Astrocyte (in vitro differentiated cells and primary cell): ENCODE results near the gene SNX30.

Experiments used
- CTCF ChIP-seq: IDR thresholded peaks from 2 replicates; pipeline ENCODE4 v1.5.1; 2011; ENCODE audit warnings: low read depth, mild to moderate bottlenecking, inconsistent platforms, low read length, moderate library complexity; ENCODE audit not compliant: insufficient read depth
- EZH2 ChIP-seq: IDR thresholded peaks from 2 replicates; pipeline ENCODE4 v1.6.1; 2012; ENCODE audit warnings: mild to moderate bottlenecking, low read length, inconsistent platforms; ENCODE audit not compliant: insufficient read depth

- TF ChIP-seq CTCF (no peak), EZH2 (no peak)
Observed at GRCh38 chr9:112913326-112913725, 162.8 kb downstream of the SNX30 start.
